Panc1 (cell line): Measurements from ENCODE around the gene CD99. TPM values are rescaled to one million over a fixed set of nuclear protein-coding genes. Genes with fewer than 3 reads are reported as not detected.

Source experiments
- ATAC-seq: fragments of 200-7000 bp; cut with Tn5 transposase; 2 replicates; pipeline ENCODE4 v1.9.1; 2020; ENCODE audit warnings: mild to moderate bottlenecking, moderate library complexity
- Bru-seq: library from RNA; stranded (reverse); fragments of 400-500 nt; gene quantifications from one replicate; lab custom pipeline; 2021; lab: Mats Ljungman, UMichigan
- BruChase-seq, 2 experiments: library from RNA; stranded (reverse); fragments of 400-500 nt; gene quantifications; one replicate each; lab custom pipeline; 2021; lab: Mats Ljungman, UMichigan
- BruUV-seq: library from RNA; stranded (reverse); fragments of 400-500 nt; replicated peaks from 2 replicates; lab custom pipeline; 2021; lab: Mats Ljungman, UMichigan
- CTCF ChIA-PET: fragments of 300-600 bp; sonication (Branson Sonifier 250); formaldehyde crosslinking; loops from one replicate; lab custom pipeline; 2022; ENCODE audit warnings: antibody characterized with exemption; lab: Charles Lee
- POLR2A ChIA-PET: fragments of 300-600 bp; sonication (Branson Sonifier 250); formaldehyde crosslinking; loops from one replicate; lab custom pipeline; 2022; ENCODE audit warnings: antibody characterized with exemption; lab: Charles Lee
- DNase-seq: peaks from one replicate; pipeline ENCODE4 v3.0.0-alpha.2; 2010; ENCODE audit warnings: low read depth, low spot score
- H3K27ac ChIP-seq: 2 replicates; pipeline ENCODE4 v1.5.1; 2011; ENCODE audit warnings: mild to moderate bottlenecking, low read length, inconsistent platforms
- H3K27me3 ChIP-seq: fragments of 200-500 bp; sonication (Bioruptor generic); 2 replicates; pipeline ENCODE4 v1.6.0; 2014; ENCODE audit warnings: low read length, inconsistent platforms; ENCODE audit not compliant: control insufficient read depth, insufficient read depth
- H3K36me3 ChIP-seq: fragments of 200-500 bp; sonication (Bioruptor generic); 2 replicates; pipeline ENCODE4 v1.5.1; 2014; ENCODE audit warnings: inconsistent platforms, mild to moderate bottlenecking, low read length, moderate library complexity; ENCODE audit not compliant: control insufficient read depth, insufficient read depth
- H3K4me1 ChIP-seq: 2 replicates; pipeline ENCODE4 v1.5.1; 2011; ENCODE audit warnings: inconsistent platforms, mild to moderate bottlenecking, low read length, moderate library complexity; ENCODE audit not compliant: control insufficient read depth, insufficient read depth
- H3K4me3 ChIP-seq, 2 experiments: 2 replicates each; pipeline ENCODE4 v1.5.1; 2011 to 2012; ENCODE audit warnings: low read depth in 2 of 2, low read length in 2 of 2, mild to moderate bottlenecking in 2 of 2, inconsistent platforms in 1 of 2, moderate library complexity in 1 of 2
- H3K9me3 ChIP-seq: fragments of 200-500 bp; sonication (Bioruptor generic); 2 replicates; pipeline ENCODE4 v1.5.1; 2014; ENCODE audit warnings: low read depth, mild to moderate bottlenecking, inconsistent platforms, low read length, moderate library complexity; ENCODE audit not compliant: control insufficient read depth, insufficient read depth
- CTCF ChIP-seq: fragments of 450-650 bp; IDR thresholded peaks from 2 replicates; pipeline ENCODE4 v1.5.1; 2017; ENCODE audit warnings: mild to moderate bottlenecking
- POLR2AphosphoS5 ChIP-seq: IDR thresholded peaks from 2 replicates; pipeline ENCODE4 v1.6.1; 2012; ENCODE audit warnings: mild to moderate bottlenecking, low read depth, low read length, moderate library complexity
- SIN3A ChIP-seq: IDR thresholded peaks from 2 replicates; pipeline ENCODE4 v1.6.1; 2012; ENCODE audit warnings: low read depth, mild to moderate bottlenecking, low read length, moderate library complexity, borderline replicate concordance; ENCODE audit not compliant: insufficient read depth
- TCF7L2 ChIP-seq: IDR thresholded peaks from 2 replicates; pipeline ENCODE4 v1.6.1; 2011; ENCODE audit warnings: mild to moderate bottlenecking, low read depth, low read length, inconsistent platforms
- in situ Hi-C: cut with HindIII; loops from 2 replicates; pipeline ENCODE4 v1.10.0; 2016; ENCODE audit warnings: low sequenced_read_pairs, low pct_unique_long_range_greater_than_20kb
- intact Hi-C: fragments of 100-400 bp; cut with micrococcal nuclease; formaldehyde crosslinking; loops from one replicate; pipeline ENCODE4 v1.10.0; 2022; ENCODE audit not compliant: unreplicated experiment
- long read RNA-seq: library from polyadenylated mRNA; unstranded; transcript quantifications from one replicate; pipeline ENCODE4 v2.0.0, GENCODE V29; 2021; ENCODE audit not compliant: unreplicated experiment
- polyA plus RNA-seq: library from polyadenylated mRNA; unstranded; fragments of >200 nt; gene quantifications from one replicate; pipeline ENCODE4 v1.2.1, GENCODE V29; 2012; ENCODE audit warnings: missing spikeins; ENCODE audit not compliant: insufficient read length
- total RNA-seq: library from RNA; stranded (reverse); gene quantifications from one replicate; pipeline ENCODE4 v1.2.1, GENCODE V29; 2021; ENCODE audit not compliant: unreplicated experiment
- TF ChIP-seq, protein P1 (sequence below), 2 experiments: IDR thresholded peaks; 2 replicates each; pipeline ENCODE4 v1.6.1; 2011 to 2012; ENCODE audit warnings: low read depth in 2 of 2, control low read depth in 1 of 2, low read length in 1 of 2, mild to moderate bottlenecking in 1 of 2, moderate library complexity in 1 of 2; ENCODE audit not compliant: insufficient read depth in 1 of 2

Gene CD99, protein sequence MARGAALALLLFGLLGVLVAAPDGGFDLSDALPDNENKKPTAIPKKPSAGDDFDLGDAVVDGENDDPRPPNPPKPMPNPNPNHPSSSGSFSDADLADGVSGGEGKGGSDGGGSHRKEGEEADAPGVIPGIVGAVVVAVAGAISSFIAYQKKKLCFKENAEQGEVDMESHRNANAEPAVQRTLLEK
- total RNA-seq: 67.6 TPM
- polyA plus RNA-seq: 113 TPM
- Bru-seq, nascent RNA: percentile 54 among the genes with signal in this experiment
- percentile 49 among the genes with signal in this experiment for BruChase-seq, experiment 1, labeled RNA remaining after a 2-hour chase
- BruChase-seq, experiment 2, labeled RNA remaining after a 6-hour chase: percentile 55 among the genes with signal in this experiment
- long read RNA-seq, transcript CD99-212 (10 exons, 1,089 nt): minor isoform, 10 of 84 reads
- long read RNA-seq, transcript CD99-205 (10 exons, 1,291 nt): major isoform, 55 of 84 reads
- long read RNA-seq, partial matches to known transcripts: 4 of 84 reads
- long read RNA-seq, other reads (novel, unspliced or antisense): 14 of 84 reads

GRCh38 chrX:2690856-2691542 lies at the start of gene CD99:
TSS of gene CD99 (plus strand) at chrX:2691295. CDS start at chrX:2691361, 66 bp downstream.
- H3K4me3 ChIP-seq: peak within 1 kb of the TSS; percentile 56 to 67
- intact Hi-C loops (no loop called here), in situ Hi-C loops (no loop called here)
- peak within 1 kb of the TSS; percentile 57 for H3K27ac ChIP-seq
- H3K27me3 ChIP-seq: no peaks in the 10 kb centered on the region
- no peaks in the 10 kb centered on the region for H3K36me3 ChIP-seq
- no peaks in the 10 kb centered on the region for H3K9me3 ChIP-seq
- DNase-seq: no peak
- no peaks in the 10 kb centered on the region for H3K4me1 ChIP-seq
- CTCF ChIA-PET: no interaction called here
- peak; percentile 98 for ATAC-seq
- POLR2A ChIA-PET: no interaction called here
- BruUV-seq: no TSS peak
- 0 out of 2 replicates have a peak, but pooled peaks have one; percentile 18 for TF ChIP-seq SIN3A
- TF ChIP-seq CTCF: no peak
- TF ChIP-seq, protein P1, sequence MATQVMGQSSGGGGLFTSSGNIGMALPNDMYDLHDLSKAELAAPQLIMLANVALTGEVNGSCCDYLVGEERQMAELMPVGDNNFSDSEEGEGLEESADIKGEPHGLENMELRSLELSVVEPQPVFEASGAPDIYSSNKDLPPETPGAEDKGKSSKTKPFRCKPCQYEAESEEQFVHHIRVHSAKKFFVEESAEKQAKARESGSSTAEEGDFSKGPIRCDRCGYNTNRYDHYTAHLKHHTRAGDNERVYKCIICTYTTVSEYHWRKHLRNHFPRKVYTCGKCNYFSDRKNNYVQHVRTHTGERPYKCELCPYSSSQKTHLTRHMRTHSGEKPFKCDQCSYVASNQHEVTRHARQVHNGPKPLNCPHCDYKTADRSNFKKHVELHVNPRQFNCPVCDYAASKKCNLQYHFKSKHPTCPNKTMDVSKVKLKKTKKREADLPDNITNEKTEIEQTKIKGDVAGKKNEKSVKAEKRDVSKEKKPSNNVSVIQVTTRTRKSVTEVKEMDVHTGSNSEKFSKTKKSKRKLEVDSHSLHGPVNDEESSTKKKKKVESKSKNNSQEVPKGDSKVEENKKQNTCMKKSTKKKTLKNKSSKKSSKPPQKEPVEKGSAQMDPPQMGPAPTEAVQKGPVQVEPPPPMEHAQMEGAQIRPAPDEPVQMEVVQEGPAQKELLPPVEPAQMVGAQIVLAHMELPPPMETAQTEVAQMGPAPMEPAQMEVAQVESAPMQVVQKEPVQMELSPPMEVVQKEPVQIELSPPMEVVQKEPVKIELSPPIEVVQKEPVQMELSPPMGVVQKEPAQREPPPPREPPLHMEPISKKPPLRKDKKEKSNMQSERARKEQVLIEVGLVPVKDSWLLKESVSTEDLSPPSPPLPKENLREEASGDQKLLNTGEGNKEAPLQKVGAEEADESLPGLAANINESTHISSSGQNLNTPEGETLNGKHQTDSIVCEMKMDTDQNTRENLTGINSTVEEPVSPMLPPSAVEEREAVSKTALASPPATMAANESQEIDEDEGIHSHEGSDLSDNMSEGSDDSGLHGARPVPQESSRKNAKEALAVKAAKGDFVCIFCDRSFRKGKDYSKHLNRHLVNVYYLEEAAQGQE (IDR thresholded peaks at IDR 0.05; ENCODE audit: insufficient read depth in 1 of 2, low read depth in 2 of 2, low read length in 1 of 2): no peak
- TF ChIP-seq POLR2AphosphoS5: no peak
- no peak for TF ChIP-seq TCF7L2

DNA sequence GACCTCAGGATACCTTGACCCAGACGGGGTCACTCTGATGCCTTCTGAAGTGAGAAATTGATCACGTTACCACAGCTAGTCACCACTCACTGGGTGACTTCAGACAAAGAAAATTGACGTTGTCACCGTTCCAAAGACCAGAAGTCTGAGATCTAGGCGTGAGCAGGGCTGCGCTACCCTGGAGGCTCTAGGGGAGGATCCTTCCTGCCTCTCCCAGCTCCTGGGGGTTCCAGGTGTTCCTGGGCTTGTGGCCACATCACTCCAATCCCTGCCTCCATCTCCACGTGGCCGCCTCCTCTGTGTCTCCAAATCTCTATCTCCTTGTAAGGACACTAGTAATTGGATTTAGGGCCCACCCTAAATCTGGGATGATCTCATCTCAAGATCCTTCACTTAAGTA lies 48.9 kb upstream of the CD99 start:
- intact Hi-C loops (loop anchor here (5.0 kb wide), 1 partner anchor 175 kb away; no protein-coding TSS in a partner anchor), in situ Hi-C loops (no loop called here)
- ChIA-PET CTCF (no interaction called here), POLR2A (no interaction called here)
- H3K9me3 ChIP-seq: no peaks in the 10 kb centered on the region
- H3K36me3 ChIP-seq: no peaks in the 10 kb centered on the region
- no peak for ATAC-seq
- no peaks in the 10 kb centered on the region for H3K27me3 ChIP-seq
- H3K4me1 ChIP-seq: no peaks in the 10 kb centered on the region
- no peak for DNase-seq
- no TSS peak for BruUV-seq
- TF ChIP-seq CTCF (no peak), TCF7L2 (no peak), POLR2AphosphoS5 (no peak)
- TF ChIP-seq, protein P1 (IDR thresholded peaks at IDR 0.05; ENCODE audit: insufficient read depth in 1 of 2, low read depth in 2 of 2, low read length in 1 of 2): no peak
- H3K4me3 ChIP-seq: no peak overlapping the region
- no peak overlapping the region for H3K27ac ChIP-seq
